Mesothelial cell of epicardium (in vitro differentiated cells): ENCODE results near the gene LIMS1. TPM values are rescaled to one million over a fixed set of nuclear protein-coding genes. Genes with fewer than 3 reads are reported as not detected.
"Not testable (repeated sequence)": the region's sequence is repeated elsewhere in the genome, so short reads cannot be mapped to it uniquely, and the experiment has no call there.

Experiments
- DNase-seq, 2 experiments: peaks; one replicate each; pipeline ENCODE4 v3.0.0; 2021; ENCODE audit warnings: low spot score in 2 of 2; ENCODE audit not compliant: unreplicated experiment in 2 of 2
- H3K27ac Mint-ChIP-seq: 2 replicates; pipeline ENCODE4 v1.8.0; 2021; ENCODE audit warnings: mixed read lengths
- H3K27me3 Mint-ChIP-seq: 2 replicates; pipeline ENCODE4 v1.8.0; 2021; ENCODE audit warnings: low read depth, mixed read lengths
- H3K36me3 Mint-ChIP-seq: 2 replicates; pipeline ENCODE4 v1.8.0; 2021; ENCODE audit warnings: mixed read lengths
- H3K4me1 Mint-ChIP-seq: 2 replicates; pipeline ENCODE4 v1.8.0; 2021; ENCODE audit warnings: mixed read lengths
- H3K4me3 Mint-ChIP-seq: 2 replicates; pipeline ENCODE4 v1.8.0; 2021; ENCODE audit warnings: mild to moderate bottlenecking, moderate library complexity, mixed read lengths
- H3K9me3 Mint-ChIP-seq: 2 replicates; pipeline ENCODE4 v1.8.0; 2021; ENCODE audit warnings: mixed read lengths
- total RNA-seq: library from RNA; stranded (reverse); gene quantifications from 3 replicates; pipeline ENCODE4 v1.2.1, GENCODE V29; 2021
- TF ChIP-seq, protein P1 (sequence below): fragments of 200-600 bp; sonication (generic); IDR thresholded peaks from one replicate; pipeline ENCODE4 v1.5.0; 2021; ENCODE audit warnings: antibody characterized with exemption; ENCODE audit not compliant: unreplicated experiment

The LIMS1 gene
- total RNA-seq, 1 donor from 2014 or later, result 46.6 TPM

DNA sequence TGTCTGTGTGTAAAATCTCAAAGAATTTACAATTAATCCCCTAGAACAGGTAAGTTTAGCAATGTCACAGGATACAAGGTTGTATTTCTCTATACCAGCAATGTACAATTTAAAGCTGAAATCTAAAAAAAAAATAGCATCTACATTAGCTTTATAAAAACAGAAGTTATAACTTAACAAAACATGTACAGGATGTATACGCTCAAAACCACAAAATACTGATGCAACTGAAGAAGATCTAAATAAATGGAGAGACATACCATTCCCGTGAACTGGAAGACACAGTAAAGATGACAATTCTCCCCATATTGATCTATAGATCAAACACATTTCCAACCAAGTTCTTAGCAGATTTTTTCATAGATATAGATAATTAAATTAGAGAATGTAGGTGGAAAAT lies 167.5 kb downstream of the LIMS1 start:
- Mint-ChIP-seq H3K27ac (no peak overlapping the region), H3K9me3 (peaks cover 3% of the 10 kb centered on the region), H3K4me1 (no peaks in the 10 kb centered on the region), H3K27me3 (no peaks in the 10 kb centered on the region), H3K4me3 (no peak overlapping the region), H3K36me3 (no peaks in the 10 kb centered on the region)
- no peak for DNase-seq
- TF ChIP-seq, protein P1, sequence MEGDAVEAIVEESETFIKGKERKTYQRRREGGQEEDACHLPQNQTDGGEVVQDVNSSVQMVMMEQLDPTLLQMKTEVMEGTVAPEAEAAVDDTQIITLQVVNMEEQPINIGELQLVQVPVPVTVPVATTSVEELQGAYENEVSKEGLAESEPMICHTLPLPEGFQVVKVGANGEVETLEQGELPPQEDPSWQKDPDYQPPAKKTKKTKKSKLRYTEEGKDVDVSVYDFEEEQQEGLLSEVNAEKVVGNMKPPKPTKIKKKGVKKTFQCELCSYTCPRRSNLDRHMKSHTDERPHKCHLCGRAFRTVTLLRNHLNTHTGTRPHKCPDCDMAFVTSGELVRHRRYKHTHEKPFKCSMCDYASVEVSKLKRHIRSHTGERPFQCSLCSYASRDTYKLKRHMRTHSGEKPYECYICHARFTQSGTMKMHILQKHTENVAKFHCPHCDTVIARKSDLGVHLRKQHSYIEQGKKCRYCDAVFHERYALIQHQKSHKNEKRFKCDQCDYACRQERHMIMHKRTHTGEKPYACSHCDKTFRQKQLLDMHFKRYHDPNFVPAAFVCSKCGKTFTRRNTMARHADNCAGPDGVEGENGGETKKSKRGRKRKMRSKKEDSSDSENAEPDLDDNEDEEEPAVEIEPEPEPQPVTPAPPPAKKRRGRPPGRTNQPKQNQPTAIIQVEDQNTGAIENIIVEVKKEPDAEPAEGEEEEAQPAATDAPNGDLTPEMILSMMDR, result no peak

DNA sequence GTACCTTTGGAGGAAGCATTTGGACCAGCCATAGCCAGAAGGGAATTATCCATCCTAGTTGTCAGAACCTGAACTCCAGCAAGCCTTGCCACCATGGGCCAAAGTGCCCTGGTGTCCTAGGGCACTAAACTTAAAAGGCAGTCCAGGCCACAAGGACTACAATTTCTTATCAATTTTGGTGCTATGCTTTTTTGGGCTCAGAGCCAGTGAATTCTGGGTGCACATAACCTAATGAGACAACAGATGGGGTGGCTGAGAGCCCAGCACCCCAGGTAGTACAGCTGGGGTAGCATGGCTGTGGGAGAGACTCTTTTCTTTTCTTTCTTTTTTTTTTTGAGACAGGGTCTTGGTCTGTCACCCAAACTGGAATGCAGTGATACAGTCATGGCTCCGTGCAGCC lies 170.6 kb downstream of the LIMS1 start:
- peaks cover 2% of the 10 kb centered on the region for H3K36me3 Mint-ChIP-seq
- H3K9me3 Mint-ChIP-seq, result peaks cover 15% of the 10 kb centered on the region
- no peak overlapping the region for H3K4me3 Mint-ChIP-seq
- peaks cover 2% of the 10 kb centered on the region for H3K27me3 Mint-ChIP-seq
- H3K27ac Mint-ChIP-seq, result no peak overlapping the region
- TF ChIP-seq, protein P1, result no peak
- no peaks in the 10 kb centered on the region for H3K4me1 Mint-ChIP-seq
- DNase-seq, result no peak

GRCh38 chr2:108707300-108707699 lies 173.0 kb downstream of the LIMS1 start:
- Mint-ChIP-seq H3K36me3 (peaks cover 2% of the 10 kb centered on the region), H3K27ac (no peak overlapping the region), H3K27me3 (peaks cover 5% of the 10 kb centered on the region), H3K4me3 (no peak overlapping the region), H3K4me1 (no peaks in the 10 kb centered on the region), H3K9me3 (peaks cover 19% of the 10 kb centered on the region)
- DNase-seq, result no peak
- TF ChIP-seq, protein P1, result no peak

DNA sequence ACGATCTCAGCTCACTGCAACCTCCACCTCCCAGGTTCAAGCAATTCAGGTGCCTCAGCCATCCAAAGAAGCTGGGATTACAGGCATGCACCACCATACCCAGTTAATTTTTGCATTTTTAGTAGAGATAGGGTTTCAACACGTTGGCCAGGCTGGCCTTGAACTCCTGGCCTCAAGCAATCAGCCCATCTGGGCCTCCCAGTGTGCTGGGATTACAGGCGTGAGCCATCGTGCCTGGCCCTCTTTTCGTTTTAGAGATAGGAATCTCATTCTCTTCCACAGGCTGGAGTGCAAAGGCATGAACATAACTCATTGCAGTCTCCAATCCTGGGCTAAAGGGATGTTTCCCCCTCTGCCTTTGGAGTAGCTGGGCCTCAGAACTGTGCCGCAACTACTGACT lies 182.7 kb downstream of the LIMS1 start:
- H3K27me3 Mint-ChIP-seq, H3K27ac Mint-ChIP-seq, H3K4me3 Mint-ChIP-seq, H3K36me3 Mint-ChIP-seq, H3K9me3 Mint-ChIP-seq, DNase-seq: not testable (repeated sequence)
- H3K4me1 Mint-ChIP-seq, result peaks cover 14% of the 10 kb centered on the region

DNA sequence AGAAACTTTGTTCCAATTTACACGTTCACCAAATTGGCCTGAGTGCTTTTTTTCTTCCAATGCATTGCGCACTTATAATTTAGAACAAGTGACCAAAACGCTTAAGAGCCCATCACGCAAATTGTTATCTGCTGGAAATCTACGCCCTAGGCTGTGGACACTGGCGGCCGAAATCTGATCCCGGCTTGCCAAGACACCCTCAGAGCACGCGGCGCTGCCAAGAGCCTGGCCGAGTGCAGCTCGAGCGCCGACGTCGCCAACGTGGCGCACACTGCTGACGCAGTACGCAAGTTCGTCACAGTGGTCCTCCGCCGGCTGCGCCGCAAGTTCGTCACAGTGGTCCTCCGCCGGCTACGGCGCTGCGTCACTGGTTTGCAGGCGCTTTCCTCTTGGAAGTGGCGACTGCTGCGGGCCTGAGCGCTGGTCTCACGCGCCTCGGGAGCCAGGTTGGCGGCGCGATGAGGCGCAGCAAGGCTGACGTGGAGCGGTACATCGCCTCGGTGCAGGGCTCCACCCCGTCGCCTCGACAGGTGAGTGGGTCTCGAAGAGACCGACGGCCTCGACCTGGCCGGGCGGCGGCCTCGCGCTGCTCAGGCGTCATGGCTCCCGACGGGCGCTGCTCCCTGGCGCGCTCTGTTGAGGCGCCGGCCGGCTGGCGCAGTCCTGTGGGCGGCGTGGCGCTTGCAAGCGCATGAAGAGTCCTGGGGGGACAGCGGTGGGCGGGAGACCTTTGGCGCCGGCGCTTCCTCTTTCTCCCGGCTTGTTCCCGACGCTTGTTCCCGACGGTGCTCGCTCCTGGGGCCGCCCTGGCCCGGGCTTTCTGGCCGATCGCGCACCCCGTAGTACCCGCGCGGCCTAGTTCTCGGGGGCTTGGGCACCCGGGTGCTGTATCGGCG lies 185.1 kb downstream of the LIMS1 start, which contains the start of gene RANBP2:
Gene RANBP2 (plus strand): TSS at position 334 of the 896 bp plus-strand sequence. CDS start 125 bp downstream, at position 459.
- TF ChIP-seq, protein P1, result no peak
- Mint-ChIP-seq H3K27me3 (no peaks in the 10 kb centered on the region), H3K36me3 (peaks cover 2% of the 10 kb centered on the region), H3K4me3 (peak within 1 kb of the TSS; percentile 82), H3K4me1 (peaks cover 16% of the 10 kb centered on the region), H3K9me3 (no peaks in the 10 kb centered on the region), H3K27ac (peak within 1 kb of the TSS; percentile 99)
- peak; percentile 81 to 94 for DNase-seq

- not testable (repeated sequence) for H3K36me3 Mint-ChIP-seq, H3K27ac Mint-ChIP-seq, H3K27me3 Mint-ChIP-seq, H3K4me1 Mint-ChIP-seq, H3K9me3 Mint-ChIP-seq, DNase-seq, H3K4me3 Mint-ChIP-seq
These were observed 191.8 kb downstream of the LIMS1 start for GRCh38 chr2:108726048-108726447.

DNA sequence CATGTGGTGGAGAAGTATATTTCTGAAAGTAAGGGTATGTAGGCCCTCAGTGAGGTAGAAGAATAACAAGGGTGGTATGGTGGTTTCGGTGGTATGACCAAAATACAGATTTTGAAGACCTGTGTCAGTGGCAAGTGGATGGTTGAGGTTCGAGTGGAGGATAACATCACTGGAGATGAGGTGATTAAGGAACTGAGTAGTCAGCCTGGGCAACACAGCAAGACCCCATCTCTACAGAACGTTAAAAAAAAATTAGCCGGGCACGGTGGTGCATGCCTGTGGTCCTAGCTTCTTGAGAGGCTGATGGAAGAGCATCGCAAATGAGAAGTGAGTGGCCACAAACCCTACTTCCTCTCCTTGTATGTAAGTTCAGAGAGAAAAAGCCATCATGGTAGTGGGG lies 200.4 kb downstream of the LIMS1 start:
- not testable (repeated sequence) for H3K4me1 Mint-ChIP-seq, DNase-seq, H3K27ac Mint-ChIP-seq, H3K9me3 Mint-ChIP-seq, H3K4me3 Mint-ChIP-seq, H3K27me3 Mint-ChIP-seq
- H3K36me3 Mint-ChIP-seq, result peaks cover 20% of the 10 kb centered on the region

Other genes with a start within 250 kb of the LIMS1 start
- 0.05 to 0.13 TPM in 2 of 3 replicates, not detected in the other for gene SULT1C2, start 245.6 kb upstream of the LIMS1 start, total RNA-seq
- 16.0 to 17.5 TPM (median 17.5 TPM) in 3 replicates for gene SULT1C4, start 156.5 kb upstream of the LIMS1 start, total RNA-seq
- gene GCC2, start 85.3 kb upstream of the LIMS1 start, total RNA-seq, result 43.8 to 44.9 TPM (median 44.2 TPM) in 3 replicates
- 61.0 to 65.5 TPM (median 63.2 TPM) in 3 replicates for gene RANBP2, start 185.0 kb downstream of the LIMS1 start, total RNA-seq